SHP77 (cell line): ENCODE results near the gene EBF4.

Experiments
- DNase-seq, 2 experiments: peaks; one replicate each; lab custom pipeline; 2025; lab: John Stamatoyannopoulos, UW

The EBF4 gene

GRCh38 chr20:2700913-2701620, 8.5 kb downstream of the EBF4 start:
- no peak for DNase-seq

- no peak for DNase-seq
Observed at GRCh38 chr20:2701671-2702081, 9.1 kb downstream of the EBF4 start.

GRCh38 chr20:2703716-2704475, 11.3 kb downstream of the EBF4 start:
- no peak for DNase-seq

DNA sequence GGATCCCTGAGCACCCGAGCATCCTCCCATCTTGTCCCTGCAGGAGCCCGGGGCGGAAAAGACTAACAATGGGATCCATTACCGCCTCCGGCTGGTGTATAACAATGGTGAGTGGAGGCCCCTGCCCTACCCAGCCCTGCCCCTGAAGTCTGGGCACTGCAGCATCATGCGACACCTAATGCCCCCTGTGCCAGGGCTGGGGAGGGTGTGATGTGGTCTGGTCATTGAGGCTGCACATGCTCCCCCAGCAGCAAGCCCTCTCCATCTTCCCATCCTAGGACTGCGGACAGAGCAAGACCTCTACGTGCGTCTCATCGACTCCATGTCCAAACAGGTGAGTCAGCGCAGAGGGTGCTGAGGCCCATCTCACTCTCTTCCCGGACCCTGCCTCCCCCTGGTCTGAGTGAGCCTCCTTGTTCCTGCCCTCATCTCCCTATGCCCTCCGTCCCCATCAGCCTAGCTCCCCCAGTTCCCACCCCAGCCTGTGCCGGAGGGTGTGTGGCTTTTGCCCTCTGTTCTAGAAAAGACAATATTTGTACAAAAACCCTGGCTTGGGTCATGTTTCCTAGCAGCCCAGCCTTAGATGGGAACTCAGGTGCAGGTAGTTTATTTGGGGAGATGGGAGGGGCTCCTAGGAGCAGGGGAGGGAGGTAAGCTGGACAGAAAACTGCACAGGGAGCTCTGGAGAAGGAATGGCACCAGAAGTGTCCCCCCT, 13.5 kb downstream of the EBF4 start:
- DNase-seq, result no peak

DNA sequence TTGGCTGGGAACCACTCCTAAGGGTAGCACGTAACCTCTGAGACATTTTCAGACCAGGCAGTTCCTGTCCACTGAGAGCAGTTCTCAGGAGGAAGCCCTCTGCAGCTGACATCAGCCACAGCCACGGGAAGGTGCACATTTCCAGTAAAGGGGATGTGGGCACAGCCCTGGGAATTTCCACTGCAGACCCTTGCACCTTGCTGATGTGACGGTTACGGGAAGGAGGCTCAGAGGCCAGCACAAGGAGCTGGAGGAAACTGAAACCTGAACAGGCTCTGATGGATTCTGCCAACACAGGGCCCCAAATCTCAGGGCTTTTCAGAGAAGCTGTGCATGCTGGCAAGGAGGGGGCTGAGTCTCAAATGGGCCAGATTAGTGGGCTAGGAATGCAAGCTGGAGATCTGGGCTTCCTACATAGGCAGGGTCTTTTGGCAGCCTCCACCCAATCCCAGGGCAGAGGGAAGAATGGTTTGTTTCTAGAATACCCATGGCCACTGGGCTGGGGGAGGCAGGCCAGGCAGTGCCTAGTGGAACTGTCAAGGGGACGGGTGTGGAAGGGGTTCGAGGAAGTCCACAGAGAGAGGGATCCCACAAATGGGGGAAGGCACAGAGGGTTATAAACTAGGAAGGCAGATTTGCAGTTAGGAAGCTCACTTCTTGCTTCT, 14.2 kb downstream of the EBF4 start:
- no peak for DNase-seq

GRCh38 chr20:2707353-2708072, 14.9 kb downstream of the EBF4 start:
- DNase-seq, result no peak

GRCh38 chr20:2708073-2708415, 15.5 kb downstream of the EBF4 start:
- no peak for DNase-seq

GRCh38 chr20:2708665-2709064, 16.1 kb downstream of the EBF4 start:
- no peak for DNase-seq

DNA sequence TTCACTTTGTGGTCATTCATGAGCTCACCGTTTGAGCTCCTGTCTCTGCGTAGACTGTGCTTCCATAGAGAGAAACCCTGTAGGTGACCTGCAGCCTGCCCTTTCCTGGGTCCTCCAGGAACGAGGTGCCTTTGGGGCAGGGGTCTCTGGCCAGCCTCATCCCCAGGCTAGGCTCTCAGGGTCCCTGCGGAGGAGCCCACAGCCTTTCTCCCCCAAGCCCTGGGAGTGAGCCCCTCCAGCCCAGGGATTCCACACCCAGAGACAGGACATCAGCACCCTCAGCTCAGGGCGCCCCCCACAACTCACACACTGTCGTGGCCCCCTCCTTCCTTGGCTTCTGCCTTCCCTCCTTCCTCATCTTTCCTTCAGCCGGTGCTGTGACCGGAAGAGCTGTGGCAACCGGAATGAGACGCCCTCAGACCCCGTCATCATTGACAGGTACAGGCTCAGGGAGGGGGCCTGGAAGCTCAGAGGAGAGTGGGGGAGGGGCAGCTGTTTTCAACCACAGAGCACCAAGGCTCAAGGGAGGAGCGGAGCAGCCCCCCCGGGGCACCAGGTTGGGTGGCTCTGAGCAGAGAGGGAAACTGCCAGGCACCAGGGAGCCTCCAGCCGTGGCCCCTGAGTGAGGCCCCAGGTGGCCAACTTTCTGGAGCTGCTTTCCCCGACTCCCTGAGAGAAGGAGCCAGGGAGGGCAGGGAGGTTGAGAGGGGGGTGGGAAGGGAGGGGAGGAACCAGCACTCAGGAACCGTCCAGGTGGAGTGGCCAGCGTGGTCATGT, 16.8 kb downstream of the EBF4 start:
- no peak for DNase-seq

- DNase-seq, result no peak
Observed at GRCh38 chr20:2713285-2713684, 20.7 kb downstream of the EBF4 start.

DNA sequence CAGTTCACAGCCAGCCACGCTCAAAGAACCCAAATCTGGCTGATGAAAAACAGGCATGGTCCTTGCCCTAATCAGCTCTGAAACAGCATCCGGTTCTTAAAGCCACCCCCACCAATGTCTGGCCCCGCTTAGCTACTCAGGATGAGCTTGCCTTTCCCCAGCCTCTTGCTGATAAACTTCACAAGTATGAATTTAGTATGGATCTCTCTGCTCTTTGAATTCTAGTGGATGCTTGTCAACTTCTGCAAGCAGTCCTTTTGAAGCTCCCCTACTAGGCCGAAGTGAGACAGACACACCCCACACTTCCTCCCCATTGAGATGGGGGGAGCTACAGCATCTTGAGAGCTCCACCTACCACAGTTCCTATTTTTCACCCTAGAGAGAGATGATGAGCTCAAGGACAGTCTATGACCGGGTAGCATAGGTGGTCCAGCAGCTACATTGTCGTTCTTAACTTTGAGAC, 36.7 kb downstream of the EBF4 start:
- no peak for DNase-seq

GRCh38 chr20:2729791-2730190, 37.2 kb downstream of the EBF4 start:
- DNase-seq, result no peak

DNA sequence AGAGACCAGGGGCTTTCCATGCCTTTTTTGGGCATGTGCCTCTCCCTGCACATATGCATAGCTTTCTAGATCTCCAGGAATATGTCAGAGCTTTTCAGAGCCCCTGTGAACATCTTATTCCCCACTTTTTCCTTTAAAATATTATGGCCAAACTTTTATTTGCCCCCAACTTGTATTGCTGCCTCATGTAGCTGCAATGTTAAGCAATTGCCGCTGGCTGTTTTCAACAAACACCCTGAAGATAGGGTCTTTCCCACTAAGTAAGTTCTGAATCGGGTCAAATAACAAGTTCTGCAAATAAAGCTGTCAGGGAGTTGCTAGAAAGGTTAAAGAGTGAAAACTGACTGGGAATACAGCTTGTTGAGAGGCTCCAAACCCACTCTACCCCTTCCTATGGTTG, 42.3 kb downstream of the EBF4 start:
- DNase-seq, result no peak

GRCh38 chr20:2736441-2736840, 43.9 kb downstream of the EBF4 start:
- DNase-seq, result no peak

GRCh38 chr20:2738331-2739041, 45.9 kb downstream of the EBF4 start:
- DNase-seq, result no peak

DNA sequence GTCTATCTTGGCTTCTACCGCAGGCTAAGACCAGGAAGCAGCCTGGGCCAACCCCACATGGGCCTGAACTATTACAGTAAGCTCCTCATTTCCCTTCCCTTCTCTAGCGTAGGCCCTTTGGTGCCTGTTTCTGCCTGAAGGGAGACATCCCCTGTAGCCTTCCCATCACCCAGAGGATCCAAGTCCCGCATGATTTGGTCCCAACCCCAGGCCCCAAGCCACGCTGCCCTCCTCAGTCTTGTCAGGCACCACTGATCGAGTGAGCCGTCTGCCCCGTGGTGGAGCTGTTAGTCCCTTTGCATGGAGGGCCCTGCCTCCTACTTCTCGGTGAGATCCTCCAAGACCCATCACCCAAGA, 46.4 kb downstream of the EBF4 start:
- no peak for DNase-seq

GRCh38 chr20:2740702-2741101, 48.1 kb downstream of the EBF4 start:
- DNase-seq, result no peak

GRCh38 chr20:2741463-2741862, 48.9 kb downstream of the EBF4 start:
- DNase-seq, result no peak

GRCh38 chr20:2741881-2742280, 49.3 kb downstream of the EBF4 start:
- no peak for DNase-seq

- no peak for DNase-seq
Observed at GRCh38 chr20:2742431-2742830, 49.9 kb downstream of the EBF4 start.
